Thymus (tissue), 2 donors: Measurements from ENCODE around the gene GPNMB. TPM values are rescaled to one million over a fixed set of nuclear protein-coding genes. Genes with fewer than 3 reads are reported as not detected.

ENCODE experiments used
- polyA plus RNA-seq: library from polyadenylated mRNA; stranded (reverse); fragments of 200-250 nt; gene quantifications from one replicate; pipeline ENCODE4 v1.2.3, GENCODE V29; 2013
- total RNA-seq: library from RNA; stranded (reverse); fragments of 120-200 nt; gene quantifications from one replicate; pipeline ENCODE4 v1.2.4, GENCODE V29; 2013
- donor health status: healthy.

Gene GPNMB
- total and polyA plus RNA-seq, 2 donors: 63.4 to 150 TPM

Other genes with a start within 250 kb of the GPNMB start
- 15.3 TPM for gene HYCC1, start 232.6 kb upstream of the GPNMB start, total RNA-seq
- 7.5 TPM for gene HYCC1, start 232.6 kb upstream of the GPNMB start, polyA plus RNA-seq
- 23.4 TPM for gene KLHL7, start 141.0 kb upstream of the GPNMB start, total RNA-seq
- gene KLHL7, start 141.0 kb upstream of the GPNMB start, polyA plus RNA-seq: 20.9 TPM
- gene NUP42, start 64.7 kb upstream of the GPNMB start, total RNA-seq: 52.0 TPM
- 53.8 TPM for gene NUP42, start 64.7 kb upstream of the GPNMB start, polyA plus RNA-seq
- 42.3 TPM for gene MALSU1, start 52.6 kb downstream of the GPNMB start, total RNA-seq
- 33.1 TPM for gene MALSU1, start 52.6 kb downstream of the GPNMB start, polyA plus RNA-seq
- 16.5 TPM for gene IGF2BP3, start 223.7 kb downstream of the GPNMB start, total RNA-seq
- 3.4 TPM for gene IGF2BP3, start 223.7 kb downstream of the GPNMB start, polyA plus RNA-seq